H1 (cell line): ENCODE data around the gene SNAI1. TPM values are rescaled to one million over a fixed set of nuclear protein-coding genes. Genes with fewer than 3 reads are reported as not detected.
A peak's percentile ranks its signal among the peaks of the same experiment; 100 is the strongest.

Experiments used
- CTCF ChIA-PET: fragments of 300-600 bp; sonication (Branson Sonifier 250); formaldehyde crosslinking; loops from one replicate; lab custom pipeline; 2021; ENCODE audit not compliant: partially characterized antibody; lab: Charles Lee
- POLR2A ChIA-PET: fragments of 300-600 bp; sonication (Branson Sonifier 250); formaldehyde crosslinking; loops from one replicate; lab custom pipeline; 2021; ENCODE audit warnings: inconsistent platforms; ENCODE audit not compliant: partially characterized antibody; lab: Charles Lee
- DNase-seq, 2 experiments: peaks; one replicate each; pipeline versions ENCODE4 v3.0.0 to v3.0.0-alpha.2; 2010 to 2022; ENCODE audit warnings: low spot score in 2 of 2, low read depth in 1 of 2, mixed read lengths in 1 of 2
- FAIRE-seq: peaks from 2 replicates; lab custom pipeline; 2011; peaks lifted over from hg19 to GRCh38; lab: Jason Lieb, UNC
- H2AFZ ChIP-seq: 2 replicates; pipeline ENCODE4 v1.8.1; 2012; ENCODE audit warnings: low read length, inconsistent platforms
- H2AK5ac ChIP-seq: 2 replicates; pipeline ENCODE4 v1.6.1; 2013; ENCODE audit warnings: low read depth, low read length
- H2BK120ac ChIP-seq: replicated peaks from 2 replicates; pipeline ENCODE3; 2013; ENCODE audit warnings: low read depth, low read length, inconsistent platforms
- H2BK12ac ChIP-seq: 2 replicates; pipeline ENCODE4 v1.6.1; 2013; ENCODE audit warnings: low read depth, low read length
- H2BK15ac ChIP-seq: 2 replicates; pipeline ENCODE4 v1.6.1; 2013; ENCODE audit warnings: low read length
- H2BK20ac ChIP-seq: 2 replicates; pipeline ENCODE4 v1.6.1; 2013; ENCODE audit warnings: low read length
- H2BK5ac ChIP-seq: 2 replicates; pipeline ENCODE4 v1.6.1; 2013; ENCODE audit warnings: low read depth, low read length
- H3K14ac ChIP-seq: 2 replicates; pipeline ENCODE4 v1.6.1; 2013; ENCODE audit warnings: inconsistent platforms; ENCODE audit not compliant: insufficient read length
- H3K18ac ChIP-seq: 2 replicates; pipeline ENCODE4 v1.6.1; 2013; ENCODE audit warnings: low read length; ENCODE audit errors: extremely low read depth
- H3K23ac ChIP-seq: 2 replicates; pipeline ENCODE4 v1.6.1; 2013; ENCODE audit warnings: inconsistent platforms; ENCODE audit not compliant: insufficient read length
- H3K23me2 ChIP-seq: 2 replicates; pipeline ENCODE4 v1.6.1; 2013; ENCODE audit warnings: low read depth, low read length
- H3K27ac ChIP-seq: 2 replicates; pipeline ENCODE4 v1.6.1; 2011; ENCODE audit warnings: low read depth, low read length, inconsistent platforms
- H3K27me3 ChIP-seq, 4 experiments: replicated peaks in 1 of 4; 1 replicate in 1 of 4; 2 replicates in 3 of 4; pipeline versions ENCODE4 v1.6.1 to v1.8.1; 2011 to 2013; ENCODE audit warnings: low read length in 3 of 4, mild to moderate bottlenecking in 3 of 4, inconsistent platforms in 2 of 4, mixed read lengths in 2 of 4, moderate library complexity in 1 of 4; ENCODE audit not compliant: control insufficient read depth in 3 of 4, insufficient read depth in 3 of 4; ENCODE audit errors: extremely low read depth in 1 of 4
- H3K36me3 ChIP-seq, 4 experiments: 2 replicates each; pipeline versions ENCODE4 v1.6.1 to v1.8.1; 2011 to 2013; ENCODE audit warnings: mild to moderate bottlenecking in 4 of 4, low read length in 3 of 4, moderate library complexity in 2 of 4, control low read depth in 1 of 4, inconsistent platforms in 1 of 4; ENCODE audit not compliant: insufficient read depth in 4 of 4, control insufficient read depth in 2 of 4
- H3K4ac ChIP-seq: replicated peaks from 2 replicates; pipeline ENCODE3; 2013; ENCODE audit warnings: low read length, low read depth, mixed read lengths, inconsistent platforms; ENCODE audit not compliant: insufficient read length
- H3K4me1 ChIP-seq, 4 experiments: replicated peaks in 1 of 4; 1 replicate in 1 of 4; 2 replicates in 3 of 4; pipeline versions ENCODE4 v1.6.1 to v1.8.1; 2011 to 2013; ENCODE audit warnings: low read length in 3 of 4, inconsistent platforms in 2 of 4, mixed read lengths in 1 of 4; ENCODE audit not compliant: insufficient read depth in 4 of 4, control insufficient read depth in 3 of 4
- H3K4me2 ChIP-seq, 2 experiments: 2 replicates each; pipeline versions ENCODE4 v1.6.1 to v1.8.1; 2011 to 2013; ENCODE audit warnings: low read depth in 2 of 2, low read length in 2 of 2, control low read depth in 1 of 2, inconsistent platforms in 1 of 2, mild to moderate bottlenecking in 1 of 2; ENCODE audit not compliant: insufficient read depth in 1 of 2
- H3K4me3 ChIP-seq, 4 experiments: fragments of 200-600, 300-600 bp in 1 of 4; sonication (generic), shearing (Covaris generic), sonication (Bioruptor Twin) in 1 of 4; 2 replicates each; pipeline versions ENCODE4 v1.5.1 to v1.8.1; 2011 to 2016; ENCODE audit warnings: low read length in 4 of 4, low read depth in 3 of 4, control low read depth in 2 of 4, inconsistent platforms in 2 of 4, mild to moderate bottlenecking in 2 of 4, mixed read lengths in 1 of 4, moderate library complexity in 1 of 4; ENCODE audit not compliant: insufficient read depth in 2 of 4; ENCODE audit errors: extremely low read depth in 1 of 4
- H3K56ac ChIP-seq: replicated peaks from 2 replicates; pipeline ENCODE3; 2013; ENCODE audit warnings: low read depth, mild to moderate bottlenecking, mixed read lengths, low read length, inconsistent platforms; ENCODE audit not compliant: insufficient read length
- H3K79me1 ChIP-seq: 2 replicates; pipeline ENCODE4 v1.6.1; 2013; ENCODE audit warnings: low read depth, low read length, control low read depth
- H3K79me2 ChIP-seq, 2 experiments: 2 replicates each; pipeline versions ENCODE4 v1.6.1 to v1.8.1; 2012 to 2013; ENCODE audit warnings: low read length in 2 of 2, mild to moderate bottlenecking in 2 of 2, inconsistent platforms in 1 of 2; ENCODE audit not compliant: insufficient read depth in 2 of 2, control insufficient read depth in 1 of 2
- H3K9ac ChIP-seq, 4 experiments: replicated peaks in 1 of 4; 1 replicate in 1 of 4; 2 replicates in 3 of 4; pipeline versions ENCODE4 v1.6.1 to v1.8.1; 2011 to 2013; ENCODE audit warnings: low read depth in 3 of 4, low read length in 3 of 4, control low read depth in 2 of 4, mild to moderate bottlenecking in 2 of 4, moderate library complexity in 2 of 4, inconsistent platforms in 1 of 4; ENCODE audit errors: extremely low read depth in 1 of 4
- H3K9me3 ChIP-seq, 2 experiments: 2 replicates each; pipeline versions ENCODE4 v1.6.1 to v1.8.1; 2012 to 2013; ENCODE audit warnings: mild to moderate bottlenecking in 2 of 2, moderate library complexity in 2 of 2, control low read depth in 1 of 2, inconsistent platforms in 1 of 2, low read depth in 1 of 2, low read length in 1 of 2, mixed read lengths in 1 of 2; ENCODE audit not compliant: insufficient read depth in 2 of 2
- H4K20me1 ChIP-seq, 2 experiments: replicated peaks in 1 of 2; 2 replicates each; pipeline versions ENCODE3 to v1.8.1; 2011 to 2013; ENCODE audit warnings: inconsistent platforms in 2 of 2, low read length in 2 of 2, mild to moderate bottlenecking in 1 of 2; ENCODE audit not compliant: insufficient read depth in 2 of 2, control insufficient read depth in 1 of 2
- H4K5ac ChIP-seq: 2 replicates; pipeline ENCODE4 v1.6.1; 2013; ENCODE audit warnings: low read length, low read depth, mixed read lengths, inconsistent platforms; ENCODE audit not compliant: insufficient read length
- H4K8ac ChIP-seq: 2 replicates; pipeline ENCODE4 v1.8.0; 2013; ENCODE audit warnings: mild to moderate bottlenecking, moderate library complexity, low read length, inconsistent platforms; ENCODE audit not compliant: insufficient read depth; ENCODE audit errors: extremely low read depth
- H4K91ac ChIP-seq: replicated peaks from 2 replicates; pipeline ENCODE3; 2013; ENCODE audit warnings: low read length, mixed read lengths, inconsistent platforms; ENCODE audit not compliant: insufficient read length
- BRCA1 ChIP-seq: IDR thresholded peaks from 2 replicates; pipeline ENCODE4 v1.6.1; 2012; ENCODE audit warnings: low read depth, low read length, improper control_type of control experiment
- EGR1 ChIP-seq: IDR thresholded peaks from 2 replicates; pipeline ENCODE4 v1.6.1; 2011; ENCODE audit warnings: low read depth, low read length, borderline replicate concordance
- HDAC6 ChIP-seq: IDR thresholded peaks from one replicate; pipeline ENCODE4 v1.7.1; 2012; ENCODE audit warnings: low read depth, mild to moderate bottlenecking, inconsistent platforms, low read length, moderate library complexity
- JUND ChIP-seq: IDR thresholded peaks from 2 replicates; pipeline ENCODE4 v1.6.1; 2011; ENCODE audit warnings: mild to moderate bottlenecking, improper control_type of control experiment, low read length
- KDM5A ChIP-seq: fragments of 200-600 bp; IDR thresholded peaks from 2 replicates; pipeline ENCODE4 v1.7.1; 2012; ENCODE audit warnings: mild to moderate bottlenecking, low read length, inconsistent platforms, mixed read lengths
- RFX5 ChIP-seq: IDR thresholded peaks from 2 replicates; pipeline ENCODE4 v1.6.1; 2011; ENCODE audit warnings: low read depth, low read length, improper control_type of control experiment, borderline replicate concordance
- SAP30 ChIP-seq: fragments of 300-600 bp; sonication (generic); IDR thresholded peaks from 2 replicates; pipeline ENCODE4 v1.7.1; 2012; ENCODE audit warnings: low read length, moderate library complexity, mild to moderate bottlenecking, inconsistent platforms; ENCODE audit not compliant: insufficient read depth, insufficient replicate concordance
- SP1 ChIP-seq: IDR thresholded peaks from 2 replicates; pipeline ENCODE4 v1.6.1; 2011; ENCODE audit warnings: low read depth, low read length
- TEAD4 ChIP-seq: IDR thresholded peaks from 2 replicates; pipeline ENCODE4 v1.6.1; 2012; ENCODE audit warnings: low read depth, low read length, inconsistent platforms, mixed read lengths
- WGBS, 2 experiments: shearing (Covaris generic) in 1 of 2; methylation state at CpG; one replicate each; pipeline versions ENCODE4 v1.1.6 to v1.1.7; 2013 to 2015; ENCODE audit warnings: low lambda C conversion rate in 2 of 2, mixed read lengths in 2 of 2, inconsistent platforms in 1 of 2, low coverage in 1 of 2, missing lambda C conversion rate in 1 of 2; ENCODE audit not compliant: insufficient replicate concordance in 2 of 2, insufficient coverage in 1 of 2, insufficient read length in 1 of 2; ENCODE audit errors: extremely low coverage in 1 of 2, missing lambda C conversion rate in 1 of 2; 5-methylcytosine and 5-hydroxymethylcytosine counted together
- polyA plus RNA-seq, 7 experiments: library from polyadenylated mRNA; depleted of rRNA in 3 of 7; stranded (reverse) in 5 of 7; unstranded in 2 of 7; fragments of >200 nt in 5 of 7; fragments of 200-250 nt in 2 of 7; gene quantifications; 1 replicate in 5 of 7; 2 replicates in 1 of 7; 4 replicates in 1 of 7; pipeline versions ENCODE4 v1.2.1 to v1.2.3, GENCODE V29; 2011 to 2013; ENCODE audit warnings: missing spikeins in 2 of 7, mixed read lengths in 2 of 7
- total RNA-seq: library from RNA; stranded (reverse); fragmentation: NEBNext Ultra II Directional; extraction: Animal tissue kit (Norgen Biotek cat#: 25700); gene quantifications from 2 replicates; pipeline ENCODE4 v1.2.1, GENCODE V29; 2021

The SNAI1 gene
- total and polyA plus RNA-seq, 2 of the 8 experiments (the other 6 are each of a cell fraction or from before 2014, with no cell fraction given): 6.5 to 8.0 TPM

DNA sequence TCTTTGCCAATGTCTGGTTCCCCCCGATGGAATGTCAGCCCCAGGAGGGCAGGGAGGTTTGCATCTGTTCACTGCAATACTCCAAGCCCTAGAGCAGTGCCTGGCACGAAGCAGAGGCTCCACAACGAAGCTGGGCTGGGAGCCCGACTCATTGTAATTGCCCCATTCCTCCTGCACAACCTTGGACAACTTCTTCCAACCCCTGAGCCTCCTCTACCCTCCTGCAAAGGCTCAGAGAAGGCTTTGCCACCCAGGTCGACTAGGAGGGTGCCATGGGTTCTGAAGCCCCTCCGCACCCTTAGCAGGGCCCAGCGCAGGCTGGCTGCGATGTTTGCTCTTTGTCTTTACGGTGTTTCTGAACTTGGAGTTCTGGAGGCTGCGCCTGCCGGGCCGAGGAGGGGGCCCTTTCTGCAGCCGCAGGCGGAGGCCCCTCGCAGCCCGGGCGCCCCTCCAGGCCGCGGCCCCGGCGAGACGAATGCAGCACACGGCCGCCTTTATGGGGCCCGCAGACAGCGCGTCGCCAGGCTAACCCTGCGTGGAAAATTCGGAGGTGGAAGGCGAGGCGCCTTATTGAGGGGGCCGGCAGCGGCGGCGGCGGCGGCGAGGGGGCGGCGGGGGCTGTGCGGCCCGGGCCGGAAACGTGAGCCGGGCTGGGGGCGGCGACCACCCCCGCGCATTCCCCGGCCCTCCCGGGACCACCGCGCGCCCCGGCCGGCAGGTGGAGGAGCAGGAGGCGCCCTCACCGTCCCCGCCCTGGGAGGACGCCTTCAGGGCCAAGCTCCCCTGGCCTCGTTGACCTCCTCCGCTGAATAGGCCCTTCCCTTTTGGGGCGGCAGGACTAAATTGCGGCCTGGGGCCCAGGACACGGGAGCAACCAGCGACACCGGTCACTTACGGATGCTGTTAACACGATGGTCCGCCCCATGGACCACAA lies 27.0 kb downstream of the SNAI1 start:
- peak overlapping the region; percentile 55; the same call in 1 of the 2 replicates for H2BK12ac ChIP-seq
- H3K27me3 ChIP-seq: peaks cover 0 to 11% (median 8%) of the 10 kb centered on the region in 4 experiments; a peak in 4 of 7 replicates
- no peaks in the 10 kb centered on the region for H4K20me1 ChIP-seq
- H2BK20ac ChIP-seq: no peak overlapping the region
- ChIA-PET CTCF (interaction anchor here (0.6 to 1.8 kb wide), 4 partner anchors 9 to 160 kb away, joined by 3 to 5 read pairs (median 4); no protein-coding TSS in a partner anchor), POLR2A (interaction anchor here (0.6 to 13.6 kb wide), 6 partner anchors 9 to 69 kb away, joined by 3 to 183 read pairs (median 3); partner anchors contain the start of gene SNAI1)
- no peak overlapping the region for H3K27ac ChIP-seq
- H3K79me2 ChIP-seq: no peaks in the 10 kb centered on the region
- H2BK15ac ChIP-seq: peak overlapping the region; percentile 92
- H3K56ac ChIP-seq: no peak overlapping the region
- no peaks in the 10 kb centered on the region for H3K36me3 ChIP-seq
- WGBS, 2 experiments: 14% methylated on average over 47 of the region's 71 CpGs; no CpG with 5 or more reads in 1 of the 2 experiments
- no peaks in the 10 kb centered on the region for H3K79me1 ChIP-seq
- FAIRE-seq: no peak
- H4K5ac ChIP-seq: no peak overlapping the region
- H3K18ac ChIP-seq: peak overlapping the region; percentile 39
- peak in 1 of 2 experiments; percentile 69 for DNase-seq
- peak overlapping the region; percentile 56 to 73 for H3K4me2 ChIP-seq
- peaks cover 0 to 12% (median 9%) of the 10 kb centered on the region in 4 experiments; a peak in 6 of 7 replicates for H3K4me1 ChIP-seq
- H4K8ac ChIP-seq: peak overlapping the region; percentile 89
- no peak overlapping the region for H2AK5ac ChIP-seq
- H3K14ac ChIP-seq: no peak overlapping the region
- H3K9me3 ChIP-seq: no peaks in the 10 kb centered on the region
- H2BK120ac ChIP-seq: no peak overlapping the region
- peak overlapping the region; percentile 1 for H4K91ac ChIP-seq
- H3K23ac ChIP-seq: no peak overlapping the region
- H2BK5ac ChIP-seq: no peak overlapping the region
- H3K23me2 ChIP-seq: no peaks in the 10 kb centered on the region; the same call in 1 of the 2 replicates
- peak overlapping the region; percentile 16 to 58 (median 29) for H3K4me3 ChIP-seq
- no peak overlapping the region for H3K4ac ChIP-seq
- no peak overlapping the region for H3K9ac ChIP-seq
- H2AFZ ChIP-seq: peak overlapping the region; percentile 82
- TF ChIP-seq JUND (no peak), KDM5A (no peak), HDAC6 (no peak), SAP30 (no peak), TEAD4 (0 out of 2 replicates have a peak, but pooled peaks have one; percentile 6), SP1 (no peak), BRCA1 (no peak), RFX5 (no peak), EGR1 (peak; percentile 59; the same call in 1 of the 2 replicates)
